Natural killer cell (primary cell): ENCODE results near the gene BCL2L1. TPM values are rescaled to one million over a fixed set of nuclear protein-coding genes. Genes with fewer than 3 reads are reported as not detected.

Experiments
- ATAC-seq, 3 donors: fragments of 150-1000 bp in 2 of 3; fragments of 200-7000 bp in 1 of 3; cut with Tn5 transposase; 1 replicate in 1 of 3; 2 replicates in 2 of 3; pipeline ENCODE4 v1.10.0; 2021; ENCODE audit warnings: mild to moderate bottlenecking in 2 of 3, moderate library complexity in 2 of 3
- DNase-seq, 2 donors: peaks; one replicate each; pipeline versions ENCODE4 v3.0.0 to v3.0.0-alpha.2; 2013 to 2021; ENCODE audit warnings: mixed read lengths in 1 of 2
- H3K27ac ChIP-seq: one replicate; pipeline ENCODE4 v1.5.1; 2013; ENCODE audit warnings: mild to moderate bottlenecking, low read length
- H3K27me3 ChIP-seq: one replicate; pipeline ENCODE4 v1.6.1; 2013; ENCODE audit warnings: low read length; ENCODE audit not compliant: control insufficient read depth, insufficient read depth
- H3K36me3 ChIP-seq: one replicate; pipeline ENCODE4 v1.6.1; 2013; ENCODE audit warnings: low read length; ENCODE audit not compliant: control insufficient read depth, insufficient read depth
- H3K4me1 ChIP-seq: one replicate; pipeline ENCODE4 v1.6.1; 2013; ENCODE audit warnings: low read length; ENCODE audit not compliant: control insufficient read depth, insufficient read depth
- H3K4me3 ChIP-seq: one replicate; pipeline ENCODE4 v1.5.1; 2013; ENCODE audit warnings: low read length
- H3K9me3 ChIP-seq: one replicate; pipeline ENCODE4 v1.6.1; 2013; ENCODE audit warnings: low read length; ENCODE audit not compliant: control insufficient read depth, insufficient read depth
- H3K27ac Mint-ChIP-seq, 2 donors: one replicate each; pipeline ENCODE4 v1.8.0; 2022; ENCODE audit warnings: mild to moderate bottlenecking in 2 of 2, mixed read lengths in 2 of 2, moderate library complexity in 1 of 2
- H3K27me3 Mint-ChIP-seq, 2 donors: one replicate each; pipeline ENCODE4 v1.8.0; 2022; ENCODE audit warnings: low read depth in 2 of 2, mixed read lengths in 2 of 2
- H3K36me3 Mint-ChIP-seq: one replicate; pipeline ENCODE4 v1.8.0; 2022; ENCODE audit warnings: mixed read lengths
- H3K4me1 Mint-ChIP-seq, 2 donors: one replicate each; pipeline ENCODE4 v1.8.0; 2022; ENCODE audit warnings: mixed read lengths in 2 of 2
- H3K4me3 Mint-ChIP-seq: one replicate; pipeline ENCODE4 v1.8.0; 2022; ENCODE audit warnings: mild to moderate bottlenecking, moderate library complexity, mixed read lengths
- H3K9me3 Mint-ChIP-seq, 2 donors: one replicate each; pipeline ENCODE4 v1.8.0; 2022; ENCODE audit warnings: mixed read lengths in 2 of 2
- CTCF ChIP-seq: fragments of 200-600 bp; IDR thresholded peaks from one replicate; pipeline ENCODE4 v1.8.0; 2022; ENCODE audit warnings: antibody characterized with exemption
- WGBS: methylation state at CpG from one replicate; pipeline ENCODE4 v1.1.7; 2013; ENCODE audit warnings: missing lambda C conversion rate; ENCODE audit not compliant: insufficient coverage; 5-methylcytosine and 5-hydroxymethylcytosine counted together
- intact Hi-C: fragments of 100-400 bp; cut with micrococcal nuclease; formaldehyde crosslinking; loops from one replicate; pipeline ENCODE4 v1.14.2; 2022
- total RNA-seq, 4 donors: library from RNA; stranded (reverse); fragments of 120-200 nt in 1 of 4; gene quantifications; one replicate each; pipeline versions ENCODE4 v1.2.3 to v1.2.4, GENCODE V29; 2013 to 2022

BCL2L1 gene
- total RNA-seq, 3 donors from 2014 or later (not counting 1 experiment from before 2014, with no cell fraction given), result 67.4 to 92.6 (median 78.6) TPM

GRCh38 chr20:31720486-31721407 lies 1.9 kb downstream of the BCL2L1 start:
- peaks cover 65% of the 10 kb centered on the region for H3K4me1 ChIP-seq
- H3K9me3 ChIP-seq, result no peaks in the 10 kb centered on the region
- DNase-seq (peak; percentile 34 to 52), ATAC-seq (peak in 2 of 3 donors; percentile 4)
- WGBS, result 12% methylated on average over 6 of the region's 7 CpGs
- H3K36me3 ChIP-seq, result peaks cover 13% of the 10 kb centered on the region
- TF ChIP-seq CTCF, result peak; percentile 29
- Mint-ChIP-seq H3K4me1 (peaks cover 74 to 78% of the 10 kb centered on the region in 2 donors), H3K27ac (peak overlapping the region; percentile 84 to 97), H3K9me3 (no peaks in the 10 kb centered on the region), H3K4me3 (peak overlapping the region; percentile 98), H3K27me3 (no peaks in the 10 kb centered on the region), H3K36me3 (no peaks in the 10 kb centered on the region)
- peak overlapping the region; percentile 67 for H3K4me3 ChIP-seq
- H3K27me3 ChIP-seq, result no peaks in the 10 kb centered on the region
- intact Hi-C loops, result no loop called here
- H3K27ac ChIP-seq, result peak overlapping the region; percentile 88

- peaks cover 66% of the 10 kb centered on the region for H3K4me1 ChIP-seq
- peak overlapping the region; percentile 98 for H3K4me3 Mint-ChIP-seq
- peaks cover 82 to 87% of the 10 kb centered on the region in 2 donors for H3K4me1 Mint-ChIP-seq
- peak overlapping the region; percentile 88 for H3K27ac ChIP-seq
- 48% methylated on average over 2 of the region's 2 CpGs for WGBS
- DNase-seq (no peak), ATAC-seq (no peak)
- no peak for TF ChIP-seq CTCF
- H3K9me3 ChIP-seq, result no peaks in the 10 kb centered on the region
- H3K27me3 Mint-ChIP-seq, result no peaks in the 10 kb centered on the region
- H3K9me3 Mint-ChIP-seq, result no peaks in the 10 kb centered on the region
- peak overlapping the region; percentile 67 for H3K4me3 ChIP-seq
- no peaks in the 10 kb centered on the region for H3K27me3 ChIP-seq
- H3K36me3 Mint-ChIP-seq, result no peaks in the 10 kb centered on the region
- peak overlapping the region; percentile 84 to 97 for H3K27ac Mint-ChIP-seq
- intact Hi-C loops, result no loop called here
- peaks cover 17% of the 10 kb centered on the region for H3K36me3 ChIP-seq
Observed at GRCh38 chr20:31719644-31720485, 2.8 kb downstream of the BCL2L1 start.

- H3K9me3 Mint-ChIP-seq, result no peaks in the 10 kb centered on the region
- Histone ChIP-seq H3K27ac (peak overlapping the region; percentile 14), H3K4me3 (no peak overlapping the region), H3K27me3 (no peaks in the 10 kb centered on the region), H3K36me3 (peaks cover 22% of the 10 kb centered on the region), H3K9me3 (no peaks in the 10 kb centered on the region), H3K4me1 (peaks cover 63% of the 10 kb centered on the region)
- H3K27me3 Mint-ChIP-seq, result no peaks in the 10 kb centered on the region
- H3K27ac Mint-ChIP-seq, result peak overlapping the region; percentile 84 to 97
- H3K4me3 Mint-ChIP-seq, result peak overlapping the region; percentile 98
- no peak for ATAC-seq
- peak in 1 of 2 donors; percentile 15 for DNase-seq
- intact Hi-C loops, result no loop called here
- 42% methylated on average over 6 of the region's 6 CpGs for WGBS
- H3K4me1 Mint-ChIP-seq, result peaks cover 87 to 93% of the 10 kb centered on the region in 2 donors
- H3K36me3 Mint-ChIP-seq, result peaks cover 2% of the 10 kb centered on the region
- TF ChIP-seq CTCF, result no peak
Observed at GRCh38 chr20:31718952-31719643, 3.6 kb downstream of the BCL2L1 start.
